ENCODE data around the gene PCNX2. TPM values are rescaled to one million over a fixed set of nuclear protein-coding genes. Genes with fewer than 3 reads are reported as not detected.
"Not testable (repeated sequence)": the region's sequence is repeated elsewhere in the genome, so short reads cannot be mapped to it uniquely, and the experiment has no call there.

PCNX2 gene
- total and polyA plus RNA-seq, 7 donors = 1.8 to 13.8 (median 5.1) TPM

DNA sequence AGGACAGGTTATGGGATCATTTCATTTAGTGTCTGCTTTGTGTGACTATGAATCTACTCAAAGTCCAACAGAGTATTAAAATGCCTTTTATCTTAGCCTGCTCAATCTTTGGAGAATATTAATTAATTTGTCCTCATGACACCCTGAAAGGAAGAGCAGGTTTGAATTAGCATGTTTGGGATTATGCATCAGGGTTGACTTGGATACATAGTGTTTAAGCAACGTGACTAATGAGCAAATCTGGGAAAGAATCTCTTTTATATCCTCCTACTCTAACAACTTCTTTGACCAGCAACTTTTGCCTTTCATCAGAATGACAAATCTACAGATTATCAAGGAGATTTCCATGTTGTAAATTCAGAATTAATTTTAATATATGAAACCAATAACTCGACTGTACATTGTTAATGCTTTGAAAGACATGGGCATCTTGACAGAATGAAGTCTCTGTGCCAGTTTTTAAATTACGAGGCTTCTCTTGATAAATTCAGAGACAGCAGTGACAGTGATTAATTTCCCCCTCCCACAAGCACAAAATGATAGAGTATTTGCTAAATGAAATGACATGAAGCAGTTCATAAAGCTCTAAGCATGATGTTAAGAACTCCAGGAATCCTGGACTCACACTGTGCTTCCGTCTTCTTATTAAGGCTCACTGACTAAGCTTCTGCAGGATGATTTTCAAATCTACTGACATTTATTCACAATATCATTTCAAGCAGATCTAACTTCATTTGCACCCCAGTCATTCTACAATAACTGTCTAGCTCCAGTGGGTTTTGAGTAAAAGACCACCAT lies 156.5 kb downstream of the PCNX2 start:
- no peak overlapping the region for H3K27ac ChIP-seq
- no peaks in the 10 kb centered on the region for H3K9me3 ChIP-seq
- TF ChIP-seq, protein P1, sequence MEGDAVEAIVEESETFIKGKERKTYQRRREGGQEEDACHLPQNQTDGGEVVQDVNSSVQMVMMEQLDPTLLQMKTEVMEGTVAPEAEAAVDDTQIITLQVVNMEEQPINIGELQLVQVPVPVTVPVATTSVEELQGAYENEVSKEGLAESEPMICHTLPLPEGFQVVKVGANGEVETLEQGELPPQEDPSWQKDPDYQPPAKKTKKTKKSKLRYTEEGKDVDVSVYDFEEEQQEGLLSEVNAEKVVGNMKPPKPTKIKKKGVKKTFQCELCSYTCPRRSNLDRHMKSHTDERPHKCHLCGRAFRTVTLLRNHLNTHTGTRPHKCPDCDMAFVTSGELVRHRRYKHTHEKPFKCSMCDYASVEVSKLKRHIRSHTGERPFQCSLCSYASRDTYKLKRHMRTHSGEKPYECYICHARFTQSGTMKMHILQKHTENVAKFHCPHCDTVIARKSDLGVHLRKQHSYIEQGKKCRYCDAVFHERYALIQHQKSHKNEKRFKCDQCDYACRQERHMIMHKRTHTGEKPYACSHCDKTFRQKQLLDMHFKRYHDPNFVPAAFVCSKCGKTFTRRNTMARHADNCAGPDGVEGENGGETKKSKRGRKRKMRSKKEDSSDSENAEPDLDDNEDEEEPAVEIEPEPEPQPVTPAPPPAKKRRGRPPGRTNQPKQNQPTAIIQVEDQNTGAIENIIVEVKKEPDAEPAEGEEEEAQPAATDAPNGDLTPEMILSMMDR (IDR thresholded peaks at IDR 0.05) = no peak
- TF ChIP-seq POLR2A (IDR thresholded peaks at IDR 0.05) (no peak), EP300 (IDR thresholded peaks at IDR 0.05) (no peak), POLR2AphosphoS5 (IDR thresholded peaks at IDR 0.05) (no peak)
- DNase-seq = no peak
- H3K36me3 ChIP-seq = no peaks in the 10 kb centered on the region
- intact Hi-C loops (cut with DNase I) = no loop called here
- no peaks in the 10 kb centered on the region for H3K27me3 ChIP-seq
- WGBS, 2 donors = 92 to 95% methylated on average over 4 of the region's 4 CpGs
- H3K4me3 ChIP-seq = no peak overlapping the region
- no peaks in the 10 kb centered on the region for H3K4me1 ChIP-seq

DNA sequence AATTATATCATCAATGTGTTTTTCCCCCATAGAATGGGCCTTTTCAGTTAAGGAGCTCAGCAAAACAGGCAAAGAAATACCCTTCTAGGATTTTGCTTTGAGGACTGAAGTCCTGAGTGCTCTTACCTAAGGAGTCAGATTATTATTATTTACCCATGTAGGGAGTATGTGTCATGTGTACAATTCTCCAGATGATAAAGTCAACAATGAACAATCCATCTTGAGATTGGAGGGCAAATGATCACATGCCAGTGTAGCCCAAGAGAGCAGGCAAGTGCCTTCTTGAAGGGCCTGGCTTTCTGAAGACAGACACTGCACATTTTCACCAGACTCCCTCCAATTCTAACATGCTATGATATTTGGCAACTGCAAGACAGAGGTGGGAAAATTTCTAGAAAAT lies 159.7 kb downstream of the PCNX2 start:
- intact Hi-C loops (cut with DNase I) = no loop called here
- Histone ChIP-seq H3K36me3 (no peaks in the 10 kb centered on the region), H3K4me3 (no peak overlapping the region), H3K4me1 (no peaks in the 10 kb centered on the region), H3K27me3 (no peaks in the 10 kb centered on the region), H3K27ac (no peak overlapping the region), H3K9me3 (no peaks in the 10 kb centered on the region)
- TF ChIP-seq POLR2A (IDR thresholded peaks at IDR 0.05) (no peak), EP300 (IDR thresholded peaks at IDR 0.05) (no peak), POLR2AphosphoS5 (IDR thresholded peaks at IDR 0.05) (no peak)
- TF ChIP-seq, protein P1 (IDR thresholded peaks at IDR 0.05) = no peak
- no peak for DNase-seq

DNA sequence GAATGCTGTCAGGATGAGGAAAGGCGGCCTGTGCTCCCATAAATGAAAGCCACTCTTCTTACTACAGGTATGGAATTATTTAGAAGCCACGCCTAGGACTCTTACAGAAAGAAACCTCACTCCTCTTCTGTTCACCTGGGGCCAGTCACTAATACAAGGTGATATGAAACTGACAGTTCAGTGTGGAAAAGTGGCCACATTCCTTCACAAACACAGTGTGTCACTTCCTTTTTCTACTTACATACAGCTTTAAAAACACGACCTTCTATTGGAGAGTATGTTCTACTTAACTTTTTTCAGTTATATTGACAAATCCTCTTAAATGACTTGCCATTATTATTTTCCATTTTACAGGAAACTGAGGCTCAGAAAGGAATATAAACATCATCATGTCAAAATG lies 163.1 kb downstream of the PCNX2 start:
- no peaks in the 10 kb centered on the region for H3K4me1 ChIP-seq
- WGBS, 2 donors = 86 to 87% methylated on average over 3 of the region's 3 CpGs

DNA sequence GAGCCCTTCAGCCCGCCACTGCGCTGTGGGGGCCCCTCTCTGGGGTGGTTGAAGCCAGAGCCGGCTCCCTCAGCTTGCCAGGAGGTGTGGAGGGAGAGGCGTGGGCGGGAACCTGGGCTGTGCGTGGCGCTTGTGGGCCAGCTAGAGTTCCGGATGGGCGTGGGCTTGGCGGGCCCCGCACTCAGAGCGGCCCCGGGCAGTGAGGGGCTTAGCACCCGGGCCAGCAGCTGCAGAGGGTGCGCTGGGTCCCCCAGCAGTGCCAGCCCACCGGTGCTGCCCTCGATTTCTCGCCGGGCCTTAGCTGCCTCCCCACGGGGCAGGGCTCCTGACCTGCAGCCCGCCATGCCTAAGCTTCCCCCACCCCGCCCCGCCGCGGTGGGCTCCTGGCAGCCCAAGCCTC lies 166.5 kb downstream of the PCNX2 start:
- 97 to 98% methylated on average over 25 of the region's 25 CpGs for WGBS, 2 donors
- H3K27ac ChIP-seq; H3K36me3 ChIP-seq; DNase-seq; H3K4me1 ChIP-seq; H3K9me3 ChIP-seq; H3K4me3 ChIP-seq; intact Hi-C loops (cut with DNase I); H3K27me3 ChIP-seq: not testable (repeated sequence)

More for the DNA sequence above, 163.1 kb downstream of the PCNX2 start:
- Histone ChIP-seq H3K27ac (no peak overlapping the region), H3K27me3 (no peaks in the 10 kb centered on the region), H3K36me3 (no peaks in the 10 kb centered on the region), H3K4me3 (no peak overlapping the region), H3K9me3 (no peaks in the 10 kb centered on the region)
- TF ChIP-seq POLR2A (IDR thresholded peaks at IDR 0.05) (no peak), POLR2AphosphoS5 (IDR thresholded peaks at IDR 0.05) (no peak)
- TF ChIP-seq, protein P1 (IDR thresholded peaks at IDR 0.05) = no peak
- intact Hi-C loops (cut with DNase I) = no loop called here
- no peak for DNase-seq

DNA sequence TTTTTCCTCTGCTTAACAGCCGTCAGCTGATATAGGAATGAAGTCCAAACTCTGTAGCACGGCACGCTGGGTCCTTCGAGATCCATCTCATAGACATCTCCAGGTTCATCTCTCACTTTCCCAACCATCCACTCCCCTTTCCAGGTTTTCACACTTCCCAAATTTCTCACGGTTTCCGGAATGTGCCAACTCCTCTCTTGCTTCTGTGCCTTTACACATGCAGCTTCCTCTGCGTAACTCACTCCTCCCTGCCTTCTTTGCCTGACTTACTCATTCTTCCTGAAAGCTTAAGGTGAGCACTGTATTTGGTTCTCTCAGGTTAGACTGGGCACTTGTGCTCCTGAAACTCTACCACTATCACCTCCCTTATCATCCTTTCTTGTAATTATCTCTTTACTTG lies 168.4 kb downstream of the PCNX2 start:
- no peak for DNase-seq
- H3K9me3 ChIP-seq = no peaks in the 10 kb centered on the region
- no peaks in the 10 kb centered on the region for H3K36me3 ChIP-seq
- 94 to 95% methylated on average over 7 of the region's 7 CpGs for WGBS, 2 donors
- no peaks in the 10 kb centered on the region for H3K27me3 ChIP-seq
- TF ChIP-seq EP300 (IDR thresholded peaks at IDR 0.05) (no peak), POLR2AphosphoS5 (IDR thresholded peaks at IDR 0.05) (no peak), POLR2A (IDR thresholded peaks at IDR 0.05) (no peak)
- TF ChIP-seq, protein P1 (IDR thresholded peaks at IDR 0.05) = no peak
- H3K27ac ChIP-seq = no peak overlapping the region
- intact Hi-C loops (cut with DNase I) = no loop called here
- H3K4me1 ChIP-seq = no peaks in the 10 kb centered on the region
- no peak overlapping the region for H3K4me3 ChIP-seq

Measured in sigmoid colon (tissue), 7 donors.